Lower leg skin (tissue), 4 donors: ENCODE measurements around the gene TNS3. TPM values are rescaled to one million over a fixed set of nuclear protein-coding genes. Genes with fewer than 3 reads are reported as not detected.

Source experiments
- DNase-seq, 2 donors: peaks; one replicate each; pipeline ENCODE4 v3.0.0-alpha.2; 2019; ENCODE audit warnings: low spot score in 2 of 2
- H3K4me3 ChIP-seq: fragments of 200-600 bp; sonication (generic); 2 replicates; pipeline ENCODE4 v1.5.1; 2017; ENCODE audit warnings: mild to moderate bottlenecking, low read depth; ENCODE audit not compliant: poor library complexity, severe bottlenecking
- POLR2A ChIP-seq, 2 donors: fragments of 450-650 bp; IDR thresholded peaks; one replicate each; pipeline ENCODE4 v1.6.1; 2016 to 2017; ENCODE audit warnings: antibody characterized with exemption in 2 of 2, mild to moderate bottlenecking in 1 of 2, moderate library complexity in 1 of 2
- WGBS, 2 donors: methylation state at CpG; one replicate each; pipeline ENCODE4 v1.1.5; 2018; 5-methylcytosine and 5-hydroxymethylcytosine counted together
- intact Hi-C: fragments of 100-400 bp; cut with DNase I; formaldehyde crosslinking; loops from one replicate; pipeline ENCODE4 v1.15.0; 2023; ENCODE audit warnings: low total_unique reads
- total RNA-seq, 4 donors: library from RNA; depleted of rRNA; stranded (reverse); fragments of >200 nt; gene quantifications; one replicate each; pipeline ENCODE4 v1.1.0, GENCODE V29; 2016
- TF ChIP-seq, protein P1 (sequence below), 3 donors: fragments of 450-650 bp; IDR thresholded peaks; one replicate each; pipeline ENCODE4 v1.5.1; 2016; ENCODE audit warnings: antibody characterized with exemption in 3 of 3, mild to moderate bottlenecking in 3 of 3, moderate library complexity in 2 of 3

The TNS3 gene
- total RNA-seq, 4 donors from 2014 or later = 19.5 to 33.9 (median 25.5) TPM

- TF ChIP-seq, protein P1, sequence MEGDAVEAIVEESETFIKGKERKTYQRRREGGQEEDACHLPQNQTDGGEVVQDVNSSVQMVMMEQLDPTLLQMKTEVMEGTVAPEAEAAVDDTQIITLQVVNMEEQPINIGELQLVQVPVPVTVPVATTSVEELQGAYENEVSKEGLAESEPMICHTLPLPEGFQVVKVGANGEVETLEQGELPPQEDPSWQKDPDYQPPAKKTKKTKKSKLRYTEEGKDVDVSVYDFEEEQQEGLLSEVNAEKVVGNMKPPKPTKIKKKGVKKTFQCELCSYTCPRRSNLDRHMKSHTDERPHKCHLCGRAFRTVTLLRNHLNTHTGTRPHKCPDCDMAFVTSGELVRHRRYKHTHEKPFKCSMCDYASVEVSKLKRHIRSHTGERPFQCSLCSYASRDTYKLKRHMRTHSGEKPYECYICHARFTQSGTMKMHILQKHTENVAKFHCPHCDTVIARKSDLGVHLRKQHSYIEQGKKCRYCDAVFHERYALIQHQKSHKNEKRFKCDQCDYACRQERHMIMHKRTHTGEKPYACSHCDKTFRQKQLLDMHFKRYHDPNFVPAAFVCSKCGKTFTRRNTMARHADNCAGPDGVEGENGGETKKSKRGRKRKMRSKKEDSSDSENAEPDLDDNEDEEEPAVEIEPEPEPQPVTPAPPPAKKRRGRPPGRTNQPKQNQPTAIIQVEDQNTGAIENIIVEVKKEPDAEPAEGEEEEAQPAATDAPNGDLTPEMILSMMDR (IDR thresholded peaks at IDR 0.05) = no peak
- no peak for TF ChIP-seq POLR2A (IDR thresholded peaks at IDR 0.05)
- no peak for DNase-seq
- WGBS, 2 donors = 62 to 67% methylated on average over 23 of the region's 23 CpGs
- intact Hi-C loops = no loop called here
- H3K4me3 ChIP-seq = no peak overlapping the region
Measured at GRCh38 chr7:47535704-47536628, 45.9 kb downstream of the TNS3 start.

- WGBS, 2 donors = 69% methylated on average over 5 of the region's 5 CpGs
Measured at GRCh38 chr7:47535035-47535703, 46.7 kb downstream of the TNS3 start.

DNA sequence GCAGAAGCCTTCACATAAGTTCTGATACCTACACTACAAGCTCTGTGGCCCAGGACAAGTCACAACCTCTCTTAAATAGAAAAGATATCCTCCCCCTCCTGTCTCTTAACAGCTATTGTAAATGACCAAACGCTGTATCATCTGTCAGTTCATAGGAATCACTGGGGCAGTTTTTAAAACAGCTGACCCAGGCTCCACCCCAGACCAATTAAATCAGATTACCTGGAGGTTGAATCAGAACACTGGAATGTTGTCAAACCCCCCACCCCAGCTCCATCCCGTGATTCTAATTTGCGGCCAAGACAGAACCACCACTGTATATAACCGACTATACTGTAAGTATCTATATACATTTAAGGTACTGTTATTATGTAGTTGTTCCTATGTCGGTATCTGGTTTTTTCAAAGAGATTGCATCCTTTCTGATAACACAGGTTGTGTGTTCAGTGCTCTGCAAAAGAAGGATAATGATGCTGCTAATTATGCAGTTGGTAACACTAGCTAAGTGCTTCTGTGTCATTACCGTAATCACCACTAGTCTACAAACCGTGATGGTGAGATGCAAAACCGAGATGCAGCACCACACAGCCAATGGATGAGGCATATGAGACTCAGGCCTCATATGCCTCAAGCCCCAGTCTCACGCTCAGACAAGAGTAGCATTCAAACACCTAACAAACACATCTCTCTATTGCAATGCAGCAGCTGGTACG, 47.4 kb downstream of the TNS3 start:
- no peak for TF ChIP-seq POLR2A (IDR thresholded peaks at IDR 0.05)
- TF ChIP-seq, protein P1 (IDR thresholded peaks at IDR 0.05) = no peak
- intact Hi-C loops = no loop called here
- WGBS, 2 donors = 69 to 78% methylated on average over 10 of the region's 10 CpGs
- DNase-seq = no peak
- H3K4me3 ChIP-seq = no peak overlapping the region

More at GRCh38 chr7:47535035-47535703, 46.7 kb downstream of the TNS3 start:
- DNase-seq = no peak
- TF ChIP-seq POLR2A (IDR thresholded peaks at IDR 0.05) = no peak
- TF ChIP-seq, protein P1 (IDR thresholded peaks at IDR 0.05) = no peak
- H3K4me3 ChIP-seq = no peak overlapping the region
- intact Hi-C loops = no loop called here

- DNase-seq = no peak
- no peak overlapping the region for H3K4me3 ChIP-seq
- TF ChIP-seq POLR2A (IDR thresholded peaks at IDR 0.05) = no peak
- TF ChIP-seq, protein P1 (IDR thresholded peaks at IDR 0.05) = no peak
- intact Hi-C loops = no loop called here
- 93 to 94% methylated on average over 16 to 17 of the region's 17 CpGs for WGBS, 2 donors
Measured at GRCh38 chr7:47531584-47532492, 50.1 kb downstream of the TNS3 start.
